Skeletal muscle satellite cell (primary cell): ENCODE results near the gene PAPOLB.

Experiments
- H3K27me3 ChIP-seq: 2 replicates; pipeline ENCODE4 v1.7.0; 2013; ENCODE audit warnings: low read length; ENCODE audit not compliant: control insufficient read depth, insufficient read depth
- H3K36me3 ChIP-seq: 2 replicates; pipeline ENCODE4 v1.7.0; 2013; ENCODE audit warnings: mild to moderate bottlenecking, control low read depth, low read length; ENCODE audit not compliant: insufficient read depth
- H3K4me1 ChIP-seq: 2 replicates; pipeline ENCODE4 v1.7.0; 2013; ENCODE audit warnings: low read length; ENCODE audit not compliant: control insufficient read depth, insufficient read depth
- H3K4me2 ChIP-seq: 2 replicates; pipeline ENCODE4 v1.7.0; 2013; ENCODE audit warnings: mild to moderate bottlenecking, low read length
- H3K4me3 ChIP-seq: 2 replicates; pipeline ENCODE4 v1.7.0; 2013; ENCODE audit warnings: low read length
- H3K9ac ChIP-seq: 2 replicates; pipeline ENCODE4 v1.7.0; 2013; ENCODE audit warnings: mild to moderate bottlenecking, low read depth, low read length, moderate library complexity
- H3K9me3 ChIP-seq: replicated peaks from 2 replicates; pipeline ENCODE4 v1.7.0; 2013; ENCODE audit warnings: mild to moderate bottlenecking, control low read depth, low read length

PAPOLB gene

DNA sequence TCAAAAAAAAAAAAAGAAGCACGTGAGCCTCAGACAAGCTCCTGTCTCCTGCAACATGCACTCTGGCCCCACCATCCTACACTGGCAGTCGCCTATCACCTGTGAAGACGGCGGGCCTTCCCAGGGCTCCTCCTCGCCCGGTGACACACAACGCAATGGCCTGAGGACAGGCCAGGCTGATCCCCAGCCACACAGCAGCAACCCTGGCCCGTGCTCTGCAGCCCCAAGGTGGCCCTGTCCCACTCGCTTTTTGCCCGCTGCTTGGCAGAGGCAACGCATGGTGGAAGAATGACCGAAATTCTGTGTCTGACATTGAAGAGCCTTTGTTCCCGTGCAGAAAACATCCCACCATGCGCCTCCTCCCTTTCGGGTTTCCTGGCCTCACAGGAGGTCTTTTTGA is 13.6 kb upstream of the PAPOLB start:
- H3K4me3 ChIP-seq = no peak overlapping the region
- peaks cover 11% of the 10 kb centered on the region for H3K27me3 ChIP-seq
- peaks cover 11% of the 10 kb centered on the region for H3K4me1 ChIP-seq
- H3K9ac ChIP-seq = no peak overlapping the region
- H3K36me3 ChIP-seq = no peaks in the 10 kb centered on the region
- H3K9me3 ChIP-seq = no peaks in the 10 kb centered on the region
- no peak overlapping the region for H3K4me2 ChIP-seq

DNA sequence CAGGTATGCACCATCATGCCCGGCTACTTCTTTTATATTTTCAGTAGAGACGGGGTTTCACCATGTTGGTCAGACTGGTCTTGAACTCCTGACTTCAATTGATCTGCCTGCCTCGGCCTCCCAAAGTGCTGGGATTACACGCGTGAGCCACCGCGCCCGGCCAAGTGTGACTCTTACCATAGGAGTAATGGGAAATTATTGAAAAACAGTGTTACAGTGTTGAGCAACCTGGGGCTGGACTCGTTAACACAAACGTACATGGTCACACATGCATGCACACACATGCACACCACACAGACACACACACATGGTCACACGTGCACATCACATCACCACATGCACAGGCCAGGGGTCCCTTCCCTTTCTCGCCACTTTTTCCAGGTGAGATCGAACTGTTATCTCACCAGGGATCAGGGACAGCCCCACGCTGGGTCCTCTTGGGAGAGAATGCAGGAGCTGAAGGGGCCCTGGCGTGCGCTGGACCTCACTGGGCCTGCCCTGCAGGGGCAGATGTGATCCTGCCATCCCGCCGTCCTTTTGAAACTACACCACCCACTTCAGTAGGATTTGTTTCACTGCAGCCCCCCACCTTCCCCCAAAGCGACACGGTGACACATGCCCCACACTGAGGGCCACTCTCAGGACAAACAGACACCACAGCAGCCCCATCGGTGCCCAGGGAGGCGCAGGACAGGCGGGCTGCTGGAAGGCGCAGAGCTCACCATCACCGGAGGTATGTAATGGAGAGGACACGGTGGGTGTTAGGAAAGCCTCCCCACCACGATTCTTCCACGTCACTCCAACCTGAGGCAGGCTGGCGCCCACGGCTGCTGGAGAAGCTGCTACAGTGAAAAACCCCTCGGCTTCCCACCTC is 11.5 kb upstream of the PAPOLB start:
- Histone ChIP-seq H3K4me2 (no peak overlapping the region), H3K36me3 (no peaks in the 10 kb centered on the region), H3K4me1 (no peaks in the 10 kb centered on the region), H3K4me3 (no peak overlapping the region), H3K9me3 (peaks cover 1% of the 10 kb centered on the region), H3K9ac (no peak overlapping the region), H3K27me3 (no peaks in the 10 kb centered on the region)

DNA sequence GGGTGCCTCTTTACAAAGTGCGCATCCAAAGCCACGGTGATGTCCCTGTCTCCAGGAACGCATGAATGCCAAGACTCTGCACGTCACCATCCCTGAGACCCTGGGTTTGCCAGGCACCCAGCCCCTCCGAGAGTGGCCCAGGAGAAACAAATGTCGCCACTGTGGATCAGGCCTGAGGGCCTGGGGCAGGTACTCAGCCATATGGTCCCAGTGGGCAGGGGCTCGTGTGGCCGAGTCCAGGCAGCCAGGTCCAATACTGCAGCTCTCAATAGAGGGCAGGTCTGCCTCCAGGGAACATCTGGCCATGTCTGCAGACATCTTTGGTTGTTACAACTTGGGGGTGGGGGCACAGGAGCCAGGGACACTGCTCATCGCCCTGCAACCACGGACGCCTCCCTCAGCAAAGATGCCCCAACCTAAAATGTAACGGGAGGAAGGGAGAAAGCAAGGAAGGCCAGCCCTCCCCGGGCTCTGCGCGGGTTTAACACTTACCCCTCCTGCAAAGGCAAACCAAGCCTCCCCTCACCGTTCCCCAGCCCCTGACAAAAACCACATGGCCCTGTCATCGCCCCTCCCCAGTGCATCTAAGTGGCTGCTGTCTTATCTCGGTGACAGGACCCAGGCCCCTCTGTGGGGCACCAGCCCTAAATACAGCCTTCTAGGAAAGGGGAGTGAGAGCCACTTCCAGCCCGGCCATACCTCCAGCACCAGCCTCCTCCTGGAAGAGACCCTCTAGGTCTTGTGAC is 10.3 kb upstream of the PAPOLB start:
- Histone ChIP-seq H3K4me3 (no peak overlapping the region), H3K4me1 (no peaks in the 10 kb centered on the region), H3K9me3 (peaks cover 3% of the 10 kb centered on the region), H3K9ac (no peak overlapping the region), H3K4me2 (no peak overlapping the region), H3K36me3 (no peaks in the 10 kb centered on the region), H3K27me3 (no peaks in the 10 kb centered on the region)

- Histone ChIP-seq H3K36me3 (no peaks in the 10 kb centered on the region), H3K4me3 (no peak overlapping the region), H3K4me2 (no peak overlapping the region), H3K27me3 (no peaks in the 10 kb centered on the region), H3K4me1 (no peaks in the 10 kb centered on the region), H3K9ac (no peak overlapping the region), H3K9me3 (peaks cover 3% of the 10 kb centered on the region)
Observed at GRCh38 chr7:4871056-4871680, 9.3 kb upstream of the PAPOLB start.

DNA sequence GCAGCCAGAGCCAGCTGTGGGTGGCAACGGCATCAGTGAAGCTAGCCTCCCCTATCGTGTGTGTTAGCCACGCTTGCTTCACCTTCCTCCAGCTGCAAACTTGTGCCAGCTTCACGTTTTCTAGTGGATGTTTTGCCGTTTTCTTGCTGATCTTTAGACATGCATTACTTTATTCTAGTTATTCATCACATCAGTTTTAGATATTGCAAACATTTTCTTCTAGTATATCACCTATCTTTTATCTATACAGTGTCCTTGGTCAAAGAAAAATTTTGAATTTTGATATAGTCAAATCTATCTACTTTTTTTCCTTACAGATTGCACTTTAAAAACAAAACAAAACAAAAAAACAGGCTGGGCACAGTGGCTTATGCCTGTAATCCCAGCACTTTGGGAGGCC is 6.7 kb upstream of the PAPOLB start:
- H3K27me3 ChIP-seq = peaks cover 12% of the 10 kb centered on the region
- no peak overlapping the region for H3K4me3 ChIP-seq
- no peaks in the 10 kb centered on the region for H3K4me1 ChIP-seq
- no peak overlapping the region for H3K4me2 ChIP-seq
- no peaks in the 10 kb centered on the region for H3K36me3 ChIP-seq
- H3K9ac ChIP-seq = no peak overlapping the region
- peaks cover 3% of the 10 kb centered on the region for H3K9me3 ChIP-seq

- H3K27me3 ChIP-seq = peaks cover 20% of the 10 kb centered on the region
- no peak overlapping the region for H3K4me3 ChIP-seq
- no peak overlapping the region for H3K4me2 ChIP-seq
- H3K36me3 ChIP-seq = no peaks in the 10 kb centered on the region
- no peaks in the 10 kb centered on the region for H3K4me1 ChIP-seq
- H3K9ac ChIP-seq = no peak overlapping the region
- H3K9me3 ChIP-seq = peaks cover 3% of the 10 kb centered on the region
Observed at GRCh38 chr7:4866528-4867496, 5.0 kb upstream of the PAPOLB start.

GRCh38 chr7:4862156-4862555 is 326 bp upstream of the PAPOLB start:
- H3K9me3 ChIP-seq = peaks cover 2% of the 10 kb centered on the region
- H3K27me3 ChIP-seq = peaks cover 47% of the 10 kb centered on the region
- no peak overlapping the region for H3K9ac ChIP-seq
- no peaks in the 10 kb centered on the region for H3K36me3 ChIP-seq
- no peaks in the 10 kb centered on the region for H3K4me1 ChIP-seq
- H3K4me3 ChIP-seq = peak overlapping the region; percentile 50
- peak overlapping the region; percentile 48 for H3K4me2 ChIP-seq

DNA sequence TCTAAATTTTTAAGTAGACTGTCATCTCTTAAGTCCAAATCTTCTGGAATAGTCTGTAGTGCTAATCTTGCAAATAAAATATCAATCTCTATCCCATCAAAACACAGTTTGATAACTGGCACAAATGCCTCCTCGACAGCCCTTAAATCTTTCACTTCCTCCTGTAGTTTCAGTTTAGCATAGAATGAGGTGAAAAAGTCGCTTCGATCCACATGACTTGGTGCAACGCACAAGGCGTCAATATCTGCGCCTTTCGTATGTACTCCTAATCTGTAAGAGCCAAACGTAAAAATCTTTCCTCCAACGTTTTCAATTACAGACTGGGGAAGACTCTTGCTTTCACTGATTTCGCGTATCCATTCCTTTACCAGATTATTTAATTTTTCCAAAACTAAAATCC is 603 bp downstream of the PAPOLB start:
- Histone ChIP-seq H3K27me3 (peaks cover 47% of the 10 kb centered on the region), H3K4me1 (no peaks in the 10 kb centered on the region), H3K9me3 (peaks cover 2% of the 10 kb centered on the region), H3K36me3 (no peaks in the 10 kb centered on the region), H3K4me3 (peak overlapping the region; percentile 50), H3K4me2 (peak overlapping the region; percentile 48), H3K9ac (no peak overlapping the region)

GRCh38 chr7:4857189-4857588 is 4.6 kb downstream of the PAPOLB start:
- Histone ChIP-seq H3K4me2 (no peak overlapping the region), H3K9me3 (peaks cover 2% of the 10 kb centered on the region), H3K4me3 (no peak overlapping the region), H3K9ac (no peak overlapping the region), H3K27me3 (peaks cover 31% of the 10 kb centered on the region), H3K4me1 (no peaks in the 10 kb centered on the region), H3K36me3 (no peaks in the 10 kb centered on the region)

- Histone ChIP-seq H3K9ac (no peak overlapping the region), H3K27me3 (peaks cover 25% of the 10 kb centered on the region), H3K4me2 (no peak overlapping the region), H3K4me3 (no peak overlapping the region), H3K4me1 (no peaks in the 10 kb centered on the region), H3K36me3 (no peaks in the 10 kb centered on the region), H3K9me3 (peaks cover 1% of the 10 kb centered on the region)
Observed at GRCh38 chr7:4856336-4857057, 5.3 kb downstream of the PAPOLB start.
